Ishikawa (cell line): ENCODE data around the gene KCNJ3.

ENCODE experiments used
- CEBPB ChIP-seq: IDR thresholded peaks from 2 replicates; pipeline ENCODE4 v1.6.1; 2012
- CREB1 ChIP-seq: IDR thresholded peaks from 2 replicates; pipeline ENCODE4 v1.6.1; 2012; ENCODE audit warnings: low read depth
- EGR1 ChIP-seq: IDR thresholded peaks from 2 replicates; pipeline ENCODE4 v1.6.1; 2012
- EP300 ChIP-seq: IDR thresholded peaks from 2 replicates; pipeline ENCODE4 v1.6.1; 2012; ENCODE audit warnings: borderline replicate concordance
- FOXM1 ChIP-seq: IDR thresholded peaks from 2 replicates; pipeline ENCODE4 v1.6.1; 2012; ENCODE audit warnings: low read depth, borderline replicate concordance
- NFIC ChIP-seq: IDR thresholded peaks from 2 replicates; pipeline ENCODE4 v1.6.1; 2012
- RAD21 ChIP-seq: IDR thresholded peaks from 2 replicates; pipeline ENCODE4 v1.6.1; 2012; ENCODE audit warnings: low read depth
- TAF1 ChIP-seq: IDR thresholded peaks from 2 replicates; pipeline ENCODE4 v1.6.1; 2012; ENCODE audit warnings: low read depth, mild to moderate bottlenecking
- TCF12 ChIP-seq: IDR thresholded peaks from 2 replicates; pipeline ENCODE4 v1.6.1; 2012; ENCODE audit warnings: low read depth
- TEAD4 ChIP-seq: IDR thresholded peaks from 2 replicates; pipeline ENCODE4 v1.6.1; 2012
- YY1 ChIP-seq: IDR thresholded peaks from 2 replicates; pipeline ENCODE4 v1.6.1; 2012; ENCODE audit warnings: low read depth
- ZBTB7A ChIP-seq: IDR thresholded peaks from 2 replicates; pipeline ENCODE4 v1.6.1; 2012; ENCODE audit warnings: low read depth
- TF ChIP-seq, protein P1 (sequence below): IDR thresholded peaks from 2 replicates; pipeline ENCODE4 v1.6.1; 2012; ENCODE audit warnings: low read depth, mild to moderate bottlenecking
- TF ChIP-seq, protein P2 (sequence below): IDR thresholded peaks from 2 replicates; pipeline ENCODE4 v1.6.1; 2012
- TF ChIP-seq, protein P3 (sequence below): IDR thresholded peaks from 2 replicates; pipeline ENCODE4 v1.6.1; 2012

Gene KCNJ3

DNA sequence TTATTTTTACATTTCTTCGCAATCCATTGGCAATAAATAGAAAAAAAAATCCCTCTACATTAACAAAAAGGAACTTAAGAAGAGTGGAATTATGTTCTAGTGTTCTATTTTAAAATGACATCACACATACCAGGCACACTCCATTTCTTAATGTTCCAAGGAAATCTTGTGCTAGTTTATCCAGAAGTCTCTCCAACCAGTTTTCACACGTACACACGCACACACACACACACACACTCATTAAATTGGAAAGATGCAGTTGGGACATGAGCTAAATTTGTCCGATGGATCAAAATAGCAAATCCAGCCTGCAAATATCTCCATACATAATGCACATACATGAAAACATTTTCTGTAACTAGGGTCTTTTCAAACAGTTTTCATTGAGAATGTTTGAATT is 78.3 kb downstream of the KCNJ3 start:
- no peak for TF ChIP-seq TAF1
- no peak for TF ChIP-seq NFIC
- no peak for TF ChIP-seq RAD21
- TF ChIP-seq, protein P1, sequence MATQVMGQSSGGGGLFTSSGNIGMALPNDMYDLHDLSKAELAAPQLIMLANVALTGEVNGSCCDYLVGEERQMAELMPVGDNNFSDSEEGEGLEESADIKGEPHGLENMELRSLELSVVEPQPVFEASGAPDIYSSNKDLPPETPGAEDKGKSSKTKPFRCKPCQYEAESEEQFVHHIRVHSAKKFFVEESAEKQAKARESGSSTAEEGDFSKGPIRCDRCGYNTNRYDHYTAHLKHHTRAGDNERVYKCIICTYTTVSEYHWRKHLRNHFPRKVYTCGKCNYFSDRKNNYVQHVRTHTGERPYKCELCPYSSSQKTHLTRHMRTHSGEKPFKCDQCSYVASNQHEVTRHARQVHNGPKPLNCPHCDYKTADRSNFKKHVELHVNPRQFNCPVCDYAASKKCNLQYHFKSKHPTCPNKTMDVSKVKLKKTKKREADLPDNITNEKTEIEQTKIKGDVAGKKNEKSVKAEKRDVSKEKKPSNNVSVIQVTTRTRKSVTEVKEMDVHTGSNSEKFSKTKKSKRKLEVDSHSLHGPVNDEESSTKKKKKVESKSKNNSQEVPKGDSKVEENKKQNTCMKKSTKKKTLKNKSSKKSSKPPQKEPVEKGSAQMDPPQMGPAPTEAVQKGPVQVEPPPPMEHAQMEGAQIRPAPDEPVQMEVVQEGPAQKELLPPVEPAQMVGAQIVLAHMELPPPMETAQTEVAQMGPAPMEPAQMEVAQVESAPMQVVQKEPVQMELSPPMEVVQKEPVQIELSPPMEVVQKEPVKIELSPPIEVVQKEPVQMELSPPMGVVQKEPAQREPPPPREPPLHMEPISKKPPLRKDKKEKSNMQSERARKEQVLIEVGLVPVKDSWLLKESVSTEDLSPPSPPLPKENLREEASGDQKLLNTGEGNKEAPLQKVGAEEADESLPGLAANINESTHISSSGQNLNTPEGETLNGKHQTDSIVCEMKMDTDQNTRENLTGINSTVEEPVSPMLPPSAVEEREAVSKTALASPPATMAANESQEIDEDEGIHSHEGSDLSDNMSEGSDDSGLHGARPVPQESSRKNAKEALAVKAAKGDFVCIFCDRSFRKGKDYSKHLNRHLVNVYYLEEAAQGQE: no peak
- TF ChIP-seq, protein P2, sequence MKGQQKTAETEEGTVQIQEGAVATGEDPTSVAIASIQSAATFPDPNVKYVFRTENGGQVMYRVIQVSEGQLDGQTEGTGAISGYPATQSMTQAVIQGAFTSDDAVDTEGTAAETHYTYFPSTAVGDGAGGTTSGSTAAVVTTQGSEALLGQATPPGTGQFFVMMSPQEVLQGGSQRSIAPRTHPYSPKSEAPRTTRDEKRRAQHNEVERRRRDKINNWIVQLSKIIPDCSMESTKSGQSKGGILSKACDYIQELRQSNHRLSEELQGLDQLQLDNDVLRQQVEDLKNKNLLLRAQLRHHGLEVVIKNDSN: no peak
- no peak for TF ChIP-seq ZBTB7A
- TF ChIP-seq, protein P3, sequence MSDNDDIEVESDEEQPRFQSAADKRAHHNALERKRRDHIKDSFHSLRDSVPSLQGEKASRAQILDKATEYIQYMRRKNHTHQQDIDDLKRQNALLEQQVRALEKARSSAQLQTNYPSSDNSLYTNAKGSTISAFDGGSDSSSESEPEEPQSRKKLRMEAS: no peak
- no peak for TF ChIP-seq YY1
- TF ChIP-seq TCF12: no peak
- TF ChIP-seq EP300: no peak
- no peak for TF ChIP-seq CREB1
- TF ChIP-seq FOXM1: no peak
- no peak for TF ChIP-seq CEBPB
- TF ChIP-seq TEAD4: no peak

DNA sequence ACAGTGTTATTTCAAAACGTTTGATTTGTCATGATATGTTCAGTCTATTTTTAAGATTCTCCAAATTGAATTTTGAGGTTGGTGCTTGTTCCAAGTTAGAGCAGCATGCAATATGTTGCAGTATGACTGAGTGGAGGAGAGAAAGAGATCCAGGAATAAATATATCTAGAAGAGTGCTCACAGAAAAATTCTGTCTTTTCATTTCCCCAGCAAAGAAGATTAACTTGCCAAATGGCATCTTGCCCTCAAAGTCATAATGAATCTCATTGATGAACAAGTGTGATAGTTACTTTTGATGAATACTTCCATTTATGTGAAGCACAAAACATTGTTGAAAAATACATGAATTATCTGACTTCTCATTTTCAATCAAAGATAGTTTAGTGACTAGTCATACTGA is 95.9 kb downstream of the KCNJ3 start:
- TF ChIP-seq ZBTB7A (no peak), CREB1 (no peak), NFIC (no peak), EP300 (no peak), TEAD4 (no peak), YY1 (no peak), TAF1 (no peak), EGR1 (no peak), CEBPB (no peak), TCF12 (no peak), FOXM1 (no peak), RAD21 (no peak)
- TF ChIP-seq, protein P2: no peak
- TF ChIP-seq, protein P1: no peak
- TF ChIP-seq, protein P3: no peak

DNA sequence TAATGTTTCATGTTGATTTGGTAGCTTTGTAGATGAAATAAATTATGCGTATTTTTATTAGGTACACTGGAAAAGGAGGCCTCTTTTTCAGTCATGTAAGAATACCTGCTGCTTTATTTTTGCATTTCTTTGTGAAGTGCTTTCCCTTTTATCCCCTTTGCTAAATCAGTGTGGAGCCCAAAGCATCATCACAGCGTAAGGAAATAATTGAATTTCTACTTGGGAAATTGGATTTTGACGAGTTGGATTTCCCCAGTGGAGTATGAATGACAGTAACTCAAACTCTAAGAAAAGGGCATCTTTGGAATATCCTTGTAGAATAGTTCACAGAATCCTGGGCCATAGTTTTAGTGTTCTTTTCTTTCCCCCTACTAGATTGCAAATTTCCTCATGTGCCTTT is 97.2 kb downstream of the KCNJ3 start:
- no peak for TF ChIP-seq RAD21
- no peak for TF ChIP-seq NFIC
- TF ChIP-seq TEAD4: no peak
- no peak for TF ChIP-seq CEBPB
- TF ChIP-seq YY1: no peak
- no peak for TF ChIP-seq EP300
- TF ChIP-seq, protein P2: no peak
- TF ChIP-seq FOXM1: no peak

DNA sequence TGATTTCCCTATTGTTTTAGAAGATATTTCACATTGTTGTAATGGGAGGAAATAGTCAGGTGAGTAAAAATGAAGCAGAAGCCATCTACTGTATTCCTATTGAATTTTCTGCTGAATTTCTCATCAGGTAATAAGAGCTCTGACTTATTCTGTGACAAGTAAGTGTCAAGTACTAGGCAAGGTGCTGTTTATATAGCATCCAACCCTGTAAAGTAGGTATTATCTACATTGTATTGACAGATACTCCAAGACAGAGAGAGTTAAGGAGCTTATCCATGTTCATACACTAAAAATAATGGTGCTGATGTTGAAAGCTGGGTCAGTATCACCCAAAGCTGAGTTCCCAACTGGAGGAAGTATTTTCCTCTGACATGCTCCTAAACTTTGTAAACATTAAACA is 106.0 kb downstream of the KCNJ3 start:
- TF ChIP-seq YY1: no peak

DNA sequence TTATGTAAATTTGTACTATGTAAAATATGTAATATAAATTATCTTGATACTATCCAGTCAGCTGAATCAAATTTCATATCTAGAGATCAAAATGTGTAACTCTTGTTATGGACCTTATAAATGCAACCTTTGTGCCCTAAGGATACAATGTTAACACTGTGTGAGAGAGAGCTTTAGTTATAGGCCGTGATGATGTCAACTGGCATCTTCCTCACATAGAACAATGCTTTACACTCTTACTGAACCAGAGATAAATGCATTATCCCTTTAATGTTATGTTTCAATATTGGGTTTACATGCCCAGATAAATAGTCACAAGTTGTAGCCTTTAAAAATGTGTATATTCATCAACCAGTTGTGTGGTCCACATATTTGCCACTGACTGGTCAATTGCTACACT is 115.1 kb downstream of the KCNJ3 start:
- TF ChIP-seq EGR1 (no peak), TEAD4 (no peak), FOXM1 (no peak), EP300 (no peak), YY1 (no peak), CEBPB (no peak), ZBTB7A (no peak), TCF12 (no peak), CREB1 (no peak)
- TF ChIP-seq, protein P2: no peak

DNA sequence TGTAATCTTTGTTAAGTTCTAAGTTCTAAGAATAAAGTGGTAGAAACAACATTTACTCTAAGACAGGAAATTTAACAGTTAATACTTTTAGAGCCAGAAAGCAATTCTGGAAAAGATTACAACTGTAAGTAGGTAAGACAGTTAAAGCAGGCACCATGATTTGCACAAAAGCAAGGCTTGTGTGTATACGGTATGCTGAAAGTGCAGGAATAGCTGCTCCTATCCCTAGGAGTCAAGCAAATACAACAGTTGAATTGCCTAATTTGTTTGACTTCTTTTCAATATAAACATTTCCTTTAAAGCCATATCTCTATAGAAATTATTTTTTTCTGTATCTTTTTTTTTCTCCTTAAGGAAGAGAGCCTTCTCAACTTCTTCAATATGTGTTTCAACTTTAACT is 116.4 kb downstream of the KCNJ3 start:
- TF ChIP-seq TAF1: no peak
- TF ChIP-seq EGR1: no peak
- TF ChIP-seq EP300: no peak
- TF ChIP-seq FOXM1: no peak
- TF ChIP-seq CEBPB: no peak
- TF ChIP-seq NFIC: no peak
- TF ChIP-seq, protein P3: no peak
- TF ChIP-seq CREB1: no peak
- no peak for TF ChIP-seq TCF12
- TF ChIP-seq RAD21: no peak
- TF ChIP-seq, protein P2: no peak
- TF ChIP-seq YY1: no peak
- TF ChIP-seq, protein P1: no peak
- TF ChIP-seq TEAD4: no peak
- TF ChIP-seq ZBTB7A: no peak
